Astrocyte of the spinal cord (primary cell): ENCODE data around the gene PKHD1.

Experiments used
- DNase-seq: peaks from one replicate; pipeline ENCODE4 v3.0.0; 2011; ENCODE audit warnings: low read depth, low spot score
- H3K4me3 ChIP-seq: 2 replicates; pipeline ENCODE4 v1.5.1; 2011; ENCODE audit warnings: low read depth, mild to moderate bottlenecking, low read length, moderate library complexity
- in situ Hi-C: cut with HindIII; loops from 2 replicates; pipeline ENCODE4 v1.10.0; 2017; ENCODE audit warnings: low sequenced_read_pairs
- TF ChIP-seq, protein P1 (sequence below): IDR thresholded peaks from 2 replicates; pipeline ENCODE4 v1.5.1; 2012; ENCODE audit warnings: low read depth, mild to moderate bottlenecking, low read length, inconsistent platforms

Gene PKHD1

DNA sequence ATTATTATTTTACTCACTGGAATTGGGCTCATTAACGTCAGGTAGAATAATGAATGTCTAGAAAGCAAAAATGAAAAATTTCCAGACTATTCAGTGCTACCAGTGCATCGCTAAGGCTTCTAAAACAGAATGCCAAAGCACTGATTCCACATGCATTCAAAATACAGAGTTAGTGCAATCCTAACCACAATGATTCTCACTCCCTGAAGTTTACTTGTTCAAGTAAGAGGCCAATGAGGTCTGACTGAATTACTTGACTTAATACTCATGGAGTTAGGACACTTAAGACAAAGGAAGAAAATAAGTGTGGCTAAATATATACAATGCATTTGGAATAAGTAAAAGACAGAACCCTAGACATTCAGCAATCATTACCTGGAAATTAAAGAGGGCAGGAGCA lies 220.5 kb downstream of the PKHD1 start:
- in situ Hi-C loops = no loop called here
- no peak overlapping the region for H3K4me3 ChIP-seq
- DNase-seq = no peak
- TF ChIP-seq, protein P1, sequence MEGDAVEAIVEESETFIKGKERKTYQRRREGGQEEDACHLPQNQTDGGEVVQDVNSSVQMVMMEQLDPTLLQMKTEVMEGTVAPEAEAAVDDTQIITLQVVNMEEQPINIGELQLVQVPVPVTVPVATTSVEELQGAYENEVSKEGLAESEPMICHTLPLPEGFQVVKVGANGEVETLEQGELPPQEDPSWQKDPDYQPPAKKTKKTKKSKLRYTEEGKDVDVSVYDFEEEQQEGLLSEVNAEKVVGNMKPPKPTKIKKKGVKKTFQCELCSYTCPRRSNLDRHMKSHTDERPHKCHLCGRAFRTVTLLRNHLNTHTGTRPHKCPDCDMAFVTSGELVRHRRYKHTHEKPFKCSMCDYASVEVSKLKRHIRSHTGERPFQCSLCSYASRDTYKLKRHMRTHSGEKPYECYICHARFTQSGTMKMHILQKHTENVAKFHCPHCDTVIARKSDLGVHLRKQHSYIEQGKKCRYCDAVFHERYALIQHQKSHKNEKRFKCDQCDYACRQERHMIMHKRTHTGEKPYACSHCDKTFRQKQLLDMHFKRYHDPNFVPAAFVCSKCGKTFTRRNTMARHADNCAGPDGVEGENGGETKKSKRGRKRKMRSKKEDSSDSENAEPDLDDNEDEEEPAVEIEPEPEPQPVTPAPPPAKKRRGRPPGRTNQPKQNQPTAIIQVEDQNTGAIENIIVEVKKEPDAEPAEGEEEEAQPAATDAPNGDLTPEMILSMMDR = no peak

DNA sequence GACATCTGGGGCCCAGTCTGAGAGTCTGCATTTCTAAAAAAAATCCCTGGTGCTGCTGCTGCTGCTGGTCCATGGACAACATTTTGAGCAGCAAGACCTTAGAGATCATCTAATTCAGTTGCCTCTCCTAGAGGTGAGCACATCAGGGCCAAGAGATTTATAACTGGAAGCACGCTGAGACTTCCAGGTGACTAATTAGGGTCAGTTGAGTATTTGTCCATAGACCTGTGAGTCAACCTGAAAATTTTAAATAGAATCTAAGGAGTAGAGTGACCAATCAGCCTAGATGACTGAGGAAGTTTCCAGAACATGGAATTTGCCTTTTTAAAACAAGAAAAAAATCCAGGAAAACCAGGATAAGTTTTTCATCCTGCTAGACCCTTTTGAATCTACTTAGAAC lies 221.4 kb downstream of the PKHD1 start:
- in situ Hi-C loops = no loop called here
- TF ChIP-seq, protein P1 = no peak
- no peak overlapping the region for H3K4me3 ChIP-seq
- no peak for DNase-seq

DNA sequence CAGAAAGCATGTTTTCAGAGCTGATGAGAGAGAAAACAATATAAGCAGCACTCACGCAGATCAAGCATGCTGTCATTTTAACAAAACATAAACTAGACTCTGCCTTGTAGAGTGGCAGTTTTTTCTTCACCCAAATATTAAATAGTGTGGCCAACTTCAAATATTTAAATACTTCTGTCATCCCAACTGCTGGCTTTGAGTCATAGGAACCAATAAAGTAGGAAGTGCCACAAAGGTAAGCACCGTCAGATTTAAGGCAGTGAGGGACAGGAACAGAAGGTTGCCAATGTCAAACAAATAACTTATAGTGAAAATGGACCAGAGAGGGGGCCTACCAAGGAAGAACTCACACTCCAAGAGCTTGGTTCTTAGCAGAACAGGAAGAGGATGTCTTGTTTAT lies 222.2 kb downstream of the PKHD1 start:
- TF ChIP-seq, protein P1 = no peak
- H3K4me3 ChIP-seq = no peak overlapping the region
- in situ Hi-C loops = no loop called here
- no peak for DNase-seq

DNA sequence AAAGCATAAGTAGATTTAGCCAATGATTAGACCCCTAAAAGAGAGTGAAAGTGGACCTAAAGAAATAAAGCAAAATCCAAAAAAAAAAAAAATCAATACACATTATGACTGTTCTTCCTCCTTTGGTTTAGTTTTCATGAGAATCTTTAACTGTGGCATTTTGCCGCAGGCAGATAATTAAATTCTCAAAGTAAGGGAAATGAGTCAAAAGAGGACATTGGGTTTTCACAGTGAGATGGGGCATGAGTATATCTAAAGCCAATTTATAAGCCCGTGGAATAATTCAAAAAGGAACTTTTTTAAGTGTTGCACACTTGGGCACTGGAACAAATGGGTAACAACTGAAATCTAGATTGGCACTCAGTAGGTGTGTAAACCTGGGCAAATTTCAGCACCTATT lies 230.3 kb downstream of the PKHD1 start:
- in situ Hi-C loops = no loop called here
- TF ChIP-seq, protein P1 = no peak
- DNase-seq = no peak
- H3K4me3 ChIP-seq = no peak overlapping the region

DNA sequence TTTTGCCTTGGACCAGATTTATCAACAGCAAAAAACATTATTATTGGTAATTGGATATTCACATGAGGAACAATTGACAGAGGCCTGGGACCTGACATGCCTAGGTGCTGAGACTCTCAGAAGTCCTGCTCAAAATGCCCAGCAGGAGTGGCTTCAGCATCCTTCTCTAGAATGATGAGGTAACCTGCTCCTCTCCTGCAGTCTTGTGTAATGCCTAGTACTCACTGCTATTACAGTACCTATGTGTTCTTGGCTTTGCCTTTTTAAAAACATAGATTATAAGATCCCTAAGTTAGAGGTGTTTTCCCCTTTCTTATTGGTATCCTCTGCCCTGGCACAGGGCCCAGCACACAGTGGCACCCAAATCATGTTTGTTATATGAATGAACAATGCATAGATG lies 230.9 kb downstream of the PKHD1 start:
- no peak overlapping the region for H3K4me3 ChIP-seq
- in situ Hi-C loops = no loop called here
- no peak for DNase-seq
- TF ChIP-seq, protein P1 = no peak

DNA sequence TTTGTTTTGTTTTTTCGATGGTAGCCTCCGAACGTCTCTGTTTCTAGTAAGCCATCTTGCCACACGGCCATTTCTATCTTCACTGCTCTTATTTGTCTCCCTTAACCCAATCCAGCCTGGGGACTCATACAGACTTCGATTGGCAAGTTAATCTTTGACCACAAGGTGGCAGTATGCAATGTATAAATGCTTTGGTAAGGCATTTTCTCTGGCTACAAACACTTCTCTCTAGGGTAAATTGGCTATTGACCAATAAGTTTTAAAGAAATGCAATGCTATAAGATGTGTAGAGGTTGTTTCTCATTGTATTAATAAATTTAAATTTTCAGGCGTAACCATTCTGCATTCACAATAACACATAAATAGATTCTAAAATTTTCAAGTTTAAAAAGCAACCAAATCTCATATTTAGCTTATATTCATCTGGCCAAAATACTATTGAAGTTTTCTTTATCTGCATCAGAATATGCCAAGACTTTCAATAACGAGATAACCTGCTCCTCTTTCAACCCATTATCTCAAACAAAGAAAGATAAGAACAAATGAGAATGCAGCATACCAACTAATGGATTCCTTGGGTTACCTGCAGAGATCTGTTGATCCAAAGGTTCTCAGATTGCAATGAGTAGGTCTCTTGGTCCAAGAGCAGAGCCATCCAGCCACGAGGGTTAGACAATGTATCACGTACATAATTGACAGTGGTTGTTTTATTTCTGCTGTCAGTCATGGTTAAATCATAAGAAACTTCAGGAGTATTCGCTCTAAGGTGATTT lies 231.9 kb downstream of the PKHD1 start:
- DNase-seq = peak; percentile 55
- in situ Hi-C loops = no loop called here
- TF ChIP-seq, protein P1 = peak; percentile 50

DNA sequence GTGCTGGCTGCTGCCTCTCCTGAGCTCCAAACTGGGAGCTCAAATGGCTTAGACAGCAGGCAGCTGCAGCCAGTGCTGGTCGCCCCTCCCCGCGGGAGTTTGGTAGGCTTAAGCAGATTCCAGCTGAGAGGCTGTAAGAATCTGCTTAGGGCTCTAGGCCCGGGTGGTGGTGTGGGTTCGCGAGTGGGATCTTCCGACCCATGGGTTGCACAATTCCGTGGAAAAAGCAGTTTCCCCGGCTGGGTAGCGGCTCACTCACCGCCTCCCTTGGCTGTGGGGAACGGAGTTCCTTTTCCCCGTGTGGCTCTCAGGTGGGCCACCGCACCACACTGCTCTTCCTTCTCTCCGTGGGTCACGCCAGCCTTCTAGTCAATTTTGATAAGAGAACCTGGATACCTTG lies 232.5 kb downstream of the PKHD1 start:
- in situ Hi-C loops = no loop called here
- no peak overlapping the region for H3K4me3 ChIP-seq
- no peak for DNase-seq
- TF ChIP-seq, protein P1 = no peak

More for the DNA sequence above, 231.9 kb downstream of the PKHD1 start:
- no peak overlapping the region for H3K4me3 ChIP-seq
